Prostate gland (tissue), 2 donors: ENCODE data around the gene MIA. TPM values are rescaled to one million over a fixed set of nuclear protein-coding genes. Genes with fewer than 3 reads are reported as not detected.
"Not testable (repeated sequence)": the region's sequence is repeated elsewhere in the genome, so short reads cannot be mapped to it uniquely, and the experiment has no call there.

Experiments used
- DNase-seq: peaks from one replicate; pipeline ENCODE4 v3.0.0-alpha.2; 2019; ENCODE audit warnings: low spot score
- H3K27ac ChIP-seq, 2 donors: fragments of 200-600 bp; sonication (generic); 2 replicates each; pipeline ENCODE4 v1.5.1; 2017 to 2019
- H3K27me3 ChIP-seq: fragments of 200-600 bp; sonication (generic); replicated peaks from 2 replicates; pipeline ENCODE4 v1.5.1; 2019; ENCODE audit not compliant: insufficient read depth
- H3K36me3 ChIP-seq, 2 donors: fragments of 200-600 bp; sonication (generic); 1 replicate in 1 of 2; 2 replicates in 1 of 2; pipeline versions ENCODE4 v1.5.1 to v1.8.1; 2017 to 2019
- H3K4me1 ChIP-seq: fragments of 200-600 bp; sonication (generic); replicated peaks from 2 replicates; pipeline ENCODE4 v1.5.1; 2019
- H3K4me3 ChIP-seq, 2 donors: fragments of 200-600 bp; sonication (generic); 2 replicates each; pipeline ENCODE4 v1.5.1; 2017 to 2019
- H3K9me3 ChIP-seq: fragments of 200-600 bp; sonication (generic); 2 replicates; pipeline ENCODE4 v1.5.1; 2017
- WGBS: methylation state at CpG from one replicate; pipeline ENCODE4 v1.1.5; 2018; 5-methylcytosine and 5-hydroxymethylcytosine counted together
- intact Hi-C: fragments of 100-400 bp; cut with DNase I; formaldehyde crosslinking; loops from one replicate; pipeline ENCODE4 v1.14.2; 2022
- total RNA-seq, 2 donors: library from RNA; depleted of rRNA; stranded (reverse); fragments of >200 nt; gene quantifications; one replicate each; pipeline ENCODE4 v1.1.0, GENCODE V29; 2016

The MIA gene
- total RNA-seq, 2 donors from 2014 or later: 2.7 to 5.0 TPM

GRCh38 chr19:40826699-40827385, 51.5 kb downstream of the MIA start:
- H3K27ac ChIP-seq, intact Hi-C loops, H3K27me3 ChIP-seq, H3K9me3 ChIP-seq, H3K4me1 ChIP-seq, H3K36me3 ChIP-seq, H3K4me3 ChIP-seq, DNase-seq: not testable (repeated sequence)
- WGBS: 90% methylated on average over 29 of the region's 29 CpGs

Other genes starting within 250 kb of the MIA start
- gene SHKBP1, start 198.6 kb upstream of the MIA start, total RNA-seq: 10 to 100 TPM; 54.6 to 91.6 TPM
- gene LTBP4, start 174.2 kb upstream of the MIA start, total RNA-seq: 100 to 1,000 TPM; 160 to 500 TPM
- gene NUMBL, start 84.9 kb upstream of the MIA start, total RNA-seq: 100 to 1,000 TPM in 1 of 2 donors, 10 to 100 TPM in 1; 24.3 to 102 TPM
- gene COQ8B, start 58.6 kb upstream of the MIA start, total RNA-seq: 10 to 100 TPM; 61.2 to 64.4 TPM
- gene ITPKC, start 58.4 kb upstream of the MIA start, total RNA-seq: 10 to 100 TPM; 40.8 to 44.5 TPM
- gene ACTMAP, start 25.0 kb upstream of the MIA start, total RNA-seq: 10 to 100 TPM in 1 of 2 donors, 1 to 10 TPM in 1; 4.4 to 25.2 TPM
- 10 to 100 TPM; 70.3 to 92.2 TPM for gene SNRPA, start 24.3 kb upstream of the MIA start, total RNA-seq
- 10 to 100 TPM; 44.8 to 51.7 TPM for gene RAB4B, start 2.7 kb downstream of the MIA start, total RNA-seq
- gene EGLN2, start 23.7 kb downstream of the MIA start, total RNA-seq: 100 to 1,000 TPM in 1 of 2 donors, 10 to 100 TPM in 1; 62.6 to 213 TPM
- 1 to 10 TPM in 1 of 2 donors, not detected in 1; 1.1 TPM for gene CYP2A6, start 74.9 kb downstream of the MIA start, total RNA-seq
- not detected for gene CYP2A7, start 106.7 kb downstream of the MIA start, total RNA-seq
- not detected for gene CYP2B6, start 215.8 kb downstream of the MIA start, total RNA-seq